Caco-2 (cell line): ENCODE measurements around the gene CACNA1B. TPM values are rescaled to one million over a fixed set of nuclear protein-coding genes. Genes with fewer than 3 reads are reported as not detected.
"Not testable (repeated sequence)": the region's sequence is repeated elsewhere in the genome, so short reads cannot be mapped to it uniquely, and the experiment has no call there.

Source experiments
- BruUV-seq: library from RNA; stranded (reverse); fragments of 400-500 nt; replicated peaks from 2 replicates; lab custom pipeline; 2021; lab: Mats Ljungman, UMichigan
- CTCF ChIA-PET: fragments of 300-600 bp; sonication (Branson Sonifier 250); formaldehyde crosslinking; loops from one replicate; lab custom pipeline; 2022; ENCODE audit warnings: antibody characterized with exemption; lab: Charles Lee
- POLR2A ChIA-PET: fragments of 300-600 bp; sonication (Branson Sonifier 250); formaldehyde crosslinking; loops from one replicate; lab custom pipeline; 2022; ENCODE audit warnings: antibody characterized with exemption; lab: Charles Lee
- DNase-seq, 2 experiments: peaks; one replicate each; pipeline versions ENCODE4 v3.0.0 to v3.0.0-alpha.2; 2020 to 2022
- H3K27me3 ChIP-seq: replicated peaks from 2 replicates; pipeline ENCODE4 v1.6.0; 2011; ENCODE audit warnings: low read length; ENCODE audit not compliant: control insufficient read depth, insufficient read depth
- H3K36me3 ChIP-seq: 2 replicates; pipeline ENCODE4 v1.5.1; 2011; ENCODE audit warnings: low read length; ENCODE audit not compliant: control insufficient read depth, insufficient read depth
- H3K4me1 ChIP-seq: fragments of 250-450 bp; sonication (Bioruptor Pico); 2 replicates; pipeline ENCODE4 v1.5.1; 2020; ENCODE audit warnings: mild to moderate bottlenecking
- H3K4me3 ChIP-seq: 2 replicates; pipeline ENCODE4 v1.5.1; 2011; ENCODE audit warnings: low read depth, mild to moderate bottlenecking, control low read depth, low read length
- H3K9me3 ChIP-seq: fragments of 250-450 bp; sonication (Bioruptor Pico); 2 replicates; pipeline ENCODE4 v1.5.1; 2020; ENCODE audit warnings: mild to moderate bottlenecking, moderate library complexity
- H3K27ac Mint-ChIP-seq: one replicate; pipeline ENCODE4 v1.8.0; 2022; ENCODE audit warnings: mixed read lengths; ENCODE audit not compliant: unreplicated experiment
- H3K27me3 Mint-ChIP-seq: one replicate; pipeline ENCODE4 v1.8.0; 2022; ENCODE audit warnings: mixed read lengths; ENCODE audit not compliant: insufficient read depth, unreplicated experiment
- H3K36me3 Mint-ChIP-seq: one replicate; pipeline ENCODE4 v1.8.0; 2022; ENCODE audit warnings: mild to moderate bottlenecking, mixed read lengths; ENCODE audit not compliant: insufficient read depth, unreplicated experiment
- H3K4me1 Mint-ChIP-seq: one replicate; pipeline ENCODE4 v1.8.0; 2022; ENCODE audit warnings: low read depth, mixed read lengths; ENCODE audit not compliant: unreplicated experiment
- H3K4me3 Mint-ChIP-seq: one replicate; pipeline ENCODE4 v1.8.0; 2022; ENCODE audit warnings: mild to moderate bottlenecking, moderate library complexity, mixed read lengths; ENCODE audit not compliant: unreplicated experiment
- H3K9me3 Mint-ChIP-seq: one replicate; pipeline ENCODE4 v1.8.0; 2022; ENCODE audit warnings: mixed read lengths; ENCODE audit not compliant: unreplicated experiment
- intact Hi-C: fragments of 100-400 bp; cut with micrococcal nuclease; formaldehyde crosslinking; loops from one replicate; pipeline ENCODE4 v1.10.0; 2022; ENCODE audit not compliant: unreplicated experiment
- total RNA-seq: library from RNA; stranded (reverse); gene quantifications from 2 replicates; pipeline ENCODE4 v1.2.3, GENCODE V29; 2022
- TF ChIP-seq, protein P1 (sequence below), 2 experiments: fragments of 200-600 bp in 1 of 2; IDR thresholded peaks; 1 replicate in 1 of 2; 2 replicates in 1 of 2; pipeline versions ENCODE4 v1.5.1 to v1.8.0; 2011 to 2022; ENCODE audit warnings: antibody characterized with exemption in 1 of 2, control low read depth in 1 of 2, inconsistent platforms in 1 of 2, low read depth in 1 of 2, low read length in 1 of 2, mild to moderate bottlenecking in 1 of 2, moderate library complexity in 1 of 2; ENCODE audit not compliant: insufficient read depth in 1 of 2, severe bottlenecking in 1 of 2, unreplicated experiment in 1 of 2

CACNA1B gene
- total RNA-seq, 1 experiment from 2014 or later: 0.11 TPM

- BruUV-seq: no TSS peak
- DNase-seq: peak in 1 of 2 experiments; percentile 12
- H3K9me3 Mint-ChIP-seq: peaks cover 31% of the 10 kb centered on the region
- H3K27ac Mint-ChIP-seq: no peak overlapping the region
- Histone ChIP-seq H3K9me3 (peaks cover 6% of the 10 kb centered on the region; the same call in 1 of the 2 replicates), H3K36me3 (no peaks in the 10 kb centered on the region), H3K27me3 (no peaks in the 10 kb centered on the region; the same call in 1 of the 2 replicates), H3K4me1 (no peaks in the 10 kb centered on the region), H3K4me3 (no peak overlapping the region)
- intact Hi-C loops: no loop called here
- TF ChIP-seq, protein P1, sequence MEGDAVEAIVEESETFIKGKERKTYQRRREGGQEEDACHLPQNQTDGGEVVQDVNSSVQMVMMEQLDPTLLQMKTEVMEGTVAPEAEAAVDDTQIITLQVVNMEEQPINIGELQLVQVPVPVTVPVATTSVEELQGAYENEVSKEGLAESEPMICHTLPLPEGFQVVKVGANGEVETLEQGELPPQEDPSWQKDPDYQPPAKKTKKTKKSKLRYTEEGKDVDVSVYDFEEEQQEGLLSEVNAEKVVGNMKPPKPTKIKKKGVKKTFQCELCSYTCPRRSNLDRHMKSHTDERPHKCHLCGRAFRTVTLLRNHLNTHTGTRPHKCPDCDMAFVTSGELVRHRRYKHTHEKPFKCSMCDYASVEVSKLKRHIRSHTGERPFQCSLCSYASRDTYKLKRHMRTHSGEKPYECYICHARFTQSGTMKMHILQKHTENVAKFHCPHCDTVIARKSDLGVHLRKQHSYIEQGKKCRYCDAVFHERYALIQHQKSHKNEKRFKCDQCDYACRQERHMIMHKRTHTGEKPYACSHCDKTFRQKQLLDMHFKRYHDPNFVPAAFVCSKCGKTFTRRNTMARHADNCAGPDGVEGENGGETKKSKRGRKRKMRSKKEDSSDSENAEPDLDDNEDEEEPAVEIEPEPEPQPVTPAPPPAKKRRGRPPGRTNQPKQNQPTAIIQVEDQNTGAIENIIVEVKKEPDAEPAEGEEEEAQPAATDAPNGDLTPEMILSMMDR (IDR thresholded peaks at IDR 0.05; ENCODE audit: insufficient read depth in 1 of 2, low read depth in 1 of 2, low read length in 1 of 2, severe bottlenecking in 1 of 2, unreplicated experiment in 1 of 2): no peak
- H3K36me3 Mint-ChIP-seq: no peaks in the 10 kb centered on the region
- H3K4me3 Mint-ChIP-seq: no peak overlapping the region
- H3K27me3 Mint-ChIP-seq: peaks cover 17% of the 10 kb centered on the region
- H3K4me1 Mint-ChIP-seq: no peaks in the 10 kb centered on the region
- CTCF ChIA-PET: no interaction called here
- POLR2A ChIA-PET: no interaction called here
These were observed 205.5 kb downstream of the CACNA1B start for GRCh38 chr9:138082918-138083636.

DNA sequence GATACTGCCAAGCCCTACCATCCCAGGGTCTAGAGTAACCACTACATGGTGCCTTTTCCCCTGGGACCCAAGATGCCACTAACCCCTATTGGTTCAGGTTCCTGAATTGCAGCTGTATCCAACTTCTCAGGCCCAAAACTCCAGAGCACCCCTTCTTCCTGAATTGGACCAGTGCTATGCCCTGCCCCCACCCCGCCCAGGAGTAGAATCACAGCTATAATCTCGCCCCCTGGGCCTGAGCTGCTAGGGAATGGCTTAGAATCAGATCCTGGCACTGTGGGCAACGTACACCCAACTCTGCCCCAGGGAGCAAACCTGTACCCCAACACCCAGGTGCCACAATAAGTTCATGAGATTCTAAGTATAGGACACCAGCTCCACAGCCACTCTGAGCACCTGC is 206.3 kb downstream of the CACNA1B start:
- no peaks in the 10 kb centered on the region; the same call in 1 of the 2 replicates for H3K27me3 ChIP-seq
- Mint-ChIP-seq H3K4me1 (no peaks in the 10 kb centered on the region), H3K36me3 (no peaks in the 10 kb centered on the region), H3K4me3 (no peak overlapping the region), H3K27me3 (peaks cover 13% of the 10 kb centered on the region), H3K9me3 (peaks cover 33% of the 10 kb centered on the region), H3K27ac (no peak overlapping the region)
- ChIA-PET CTCF (no interaction called here), POLR2A (no interaction called here)
- TF ChIP-seq, protein P1 (IDR thresholded peaks at IDR 0.05; ENCODE audit: insufficient read depth in 1 of 2, low read depth in 1 of 2, low read length in 1 of 2, severe bottlenecking in 1 of 2, unreplicated experiment in 1 of 2): no peak
- BruUV-seq: no TSS peak
- H3K4me1 ChIP-seq: no peaks in the 10 kb centered on the region
- intact Hi-C loops: no loop called here
- H3K36me3 ChIP-seq: no peaks in the 10 kb centered on the region
- no peak overlapping the region for H3K4me3 ChIP-seq
- no peak for DNase-seq
- peaks cover 6% of the 10 kb centered on the region; the same call in 1 of the 2 replicates for H3K9me3 ChIP-seq

DNA sequence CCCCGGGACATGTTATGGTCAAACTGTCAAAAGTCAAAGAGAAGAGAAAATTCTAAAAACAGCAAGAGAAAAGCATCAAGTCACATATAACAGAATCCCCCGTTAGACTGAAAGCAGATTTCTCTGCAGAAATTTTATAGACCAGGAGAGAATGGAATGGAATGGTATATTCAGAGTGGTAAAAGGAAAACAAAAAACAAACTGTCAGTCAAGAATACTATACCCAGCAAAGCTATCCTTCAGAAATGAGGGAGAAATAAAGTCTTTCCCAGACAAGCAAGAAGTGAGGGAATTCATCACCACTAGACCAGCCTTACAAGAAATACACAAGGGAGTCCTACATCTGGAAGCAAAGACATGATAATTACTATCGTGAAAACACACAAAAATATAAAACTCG is 208.0 kb downstream of the CACNA1B start:
- BruUV-seq: no TSS peak
- no peaks in the 10 kb centered on the region for H3K4me1 ChIP-seq
- Mint-ChIP-seq H3K4me3 (no peak overlapping the region), H3K9me3 (peaks cover 33% of the 10 kb centered on the region), H3K4me1 (no peaks in the 10 kb centered on the region), H3K36me3 (no peaks in the 10 kb centered on the region), H3K27me3 (peaks cover 4% of the 10 kb centered on the region), H3K27ac (no peak overlapping the region)
- no peak for DNase-seq
- intact Hi-C loops: no loop called here
- H3K27me3 ChIP-seq: no peaks in the 10 kb centered on the region; the same call in 1 of the 2 replicates
- TF ChIP-seq, protein P1 (IDR thresholded peaks at IDR 0.05; ENCODE audit: insufficient read depth in 1 of 2, low read depth in 1 of 2, low read length in 1 of 2, severe bottlenecking in 1 of 2, unreplicated experiment in 1 of 2): no peak
- H3K4me3 ChIP-seq: no peak overlapping the region
- H3K36me3 ChIP-seq: no peaks in the 10 kb centered on the region
- peaks cover 6% of the 10 kb centered on the region; the same call in 1 of the 2 replicates for H3K9me3 ChIP-seq
- ChIA-PET CTCF (no interaction called here), POLR2A (no interaction called here)

GRCh38 chr9:138092057-138092456 is 214.5 kb downstream of the CACNA1B start:
- H3K9me3 ChIP-seq, H3K4me3 ChIP-seq, POLR2A ChIA-PET, H3K27me3 ChIP-seq, H3K36me3 ChIP-seq, intact Hi-C loops, H3K4me3 Mint-ChIP-seq, H3K4me1 ChIP-seq, H3K36me3 Mint-ChIP-seq, H3K27me3 Mint-ChIP-seq, BruUV-seq, H3K27ac Mint-ChIP-seq, CTCF ChIA-PET: not testable (repeated sequence)
- Mint-ChIP-seq H3K9me3 (peaks cover 29% of the 10 kb centered on the region), H3K4me1 (peaks cover 13% of the 10 kb centered on the region)
- peak; percentile 30 to 48 for DNase-seq
